Measurements from ENCODE around the gene RSRP1. TPM values are rescaled to one million over a fixed set of nuclear protein-coding genes. Genes with fewer than 3 reads are reported as not detected.

Gene RSRP1
- polyA plus RNA-seq, 1 donor (not counting 4 experiments of a cell fraction or from before 2014, with no cell fraction given): 71.2 TPM

DNA sequence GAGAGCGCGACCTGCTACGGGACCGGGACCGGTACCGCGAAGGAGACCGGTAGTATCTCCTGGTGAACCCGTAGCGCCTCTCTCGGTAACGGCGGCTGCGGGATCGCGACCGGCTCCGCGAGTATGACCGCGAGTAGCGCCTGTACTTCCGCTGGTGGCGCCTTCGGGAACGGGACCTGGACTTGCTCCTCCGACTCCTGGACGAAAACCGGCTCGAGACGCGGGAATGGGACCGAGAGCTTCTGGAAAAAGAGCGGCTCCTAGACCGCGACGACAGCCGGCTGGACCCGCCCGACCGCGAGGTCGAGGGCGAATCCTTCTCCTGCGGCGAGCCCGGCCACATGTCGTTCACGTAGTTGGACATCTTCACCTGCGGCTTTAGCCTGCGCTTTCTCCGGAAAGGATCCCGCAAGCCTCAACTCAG is 642 bp downstream of the RSRP1 start:
- H3K27ac ChIP-seq (ENCODE audit: control insufficient read depth, insufficient read depth, low read length): peak overlapping the region; percentile 93
- H3K4me3 ChIP-seq (ENCODE audit: control insufficient read depth in 2 of 3, extremely low read depth in 1 of 3, insufficient read depth in 2 of 3, low read depth in 1 of 3, low read length in 3 of 3): peak overlapping the region; percentile 77 to 100 (median 97)
- dilution Hi-C loops (cut with MboI; ENCODE audit: extremely low pct_ligation_motif_present, low sequenced_read_pairs): no loop called here
- H3K27me3 ChIP-seq (ENCODE audit: control insufficient read depth, extremely low read depth, insufficient read depth, low read length): no peaks in the 10 kb centered on the region
- peaks cover 32% of the 10 kb centered on the region for H3K79me2 ChIP-seq (ENCODE audit: control insufficient read depth, insufficient read depth, low read length)
- H3K4me2 ChIP-seq (ENCODE audit: control insufficient read depth, extremely low read depth, insufficient read depth, low read depth, low read length): peak overlapping the region; percentile 95
- no peak for DNase-seq (ENCODE audit: low read depth, low spot score)
- H3K4me1 ChIP-seq (ENCODE audit: control insufficient read depth, extremely low read depth, insufficient read depth, low read length): peaks cover 14% of the 10 kb centered on the region
- H2AFZ ChIP-seq (ENCODE audit: control insufficient read depth, low read length): no peak overlapping the region
- H3K9me3 ChIP-seq (ENCODE audit: control insufficient read depth, low read depth, low read length): no peaks in the 10 kb centered on the region
- H3K36me3 ChIP-seq (ENCODE audit: control insufficient read depth in 2 of 2, extremely low read depth in 1 of 2, insufficient read depth in 2 of 2, low read length in 2 of 2): peaks cover 15 to 32% of the 10 kb centered on the region in 2 experiments
- H3K9ac ChIP-seq (ENCODE audit: control insufficient read depth, extremely low read depth, insufficient read depth, low read length): peak overlapping the region; percentile 97
- FAIRE-seq: no peak
- TF ChIP-seq EZH2 (IDR thresholded peaks at IDR 0.05; ENCODE audit: low read length): no peak
- TF ChIP-seq, protein P1, sequence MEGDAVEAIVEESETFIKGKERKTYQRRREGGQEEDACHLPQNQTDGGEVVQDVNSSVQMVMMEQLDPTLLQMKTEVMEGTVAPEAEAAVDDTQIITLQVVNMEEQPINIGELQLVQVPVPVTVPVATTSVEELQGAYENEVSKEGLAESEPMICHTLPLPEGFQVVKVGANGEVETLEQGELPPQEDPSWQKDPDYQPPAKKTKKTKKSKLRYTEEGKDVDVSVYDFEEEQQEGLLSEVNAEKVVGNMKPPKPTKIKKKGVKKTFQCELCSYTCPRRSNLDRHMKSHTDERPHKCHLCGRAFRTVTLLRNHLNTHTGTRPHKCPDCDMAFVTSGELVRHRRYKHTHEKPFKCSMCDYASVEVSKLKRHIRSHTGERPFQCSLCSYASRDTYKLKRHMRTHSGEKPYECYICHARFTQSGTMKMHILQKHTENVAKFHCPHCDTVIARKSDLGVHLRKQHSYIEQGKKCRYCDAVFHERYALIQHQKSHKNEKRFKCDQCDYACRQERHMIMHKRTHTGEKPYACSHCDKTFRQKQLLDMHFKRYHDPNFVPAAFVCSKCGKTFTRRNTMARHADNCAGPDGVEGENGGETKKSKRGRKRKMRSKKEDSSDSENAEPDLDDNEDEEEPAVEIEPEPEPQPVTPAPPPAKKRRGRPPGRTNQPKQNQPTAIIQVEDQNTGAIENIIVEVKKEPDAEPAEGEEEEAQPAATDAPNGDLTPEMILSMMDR (optimal IDR thresholded peaks at IDR 0.05 in 1 of 3, IDR thresholded peaks at IDR 0.05 in 1 of 3, conservative IDR thresholded peaks at IDR 0.05 in 1 of 3; ENCODE audit: extremely low read depth in 1 of 3, insufficient read depth in 2 of 3, low read length in 3 of 3): peak in 1 of 3 experiments; percentile 6
- no peaks in the 10 kb centered on the region for H3K9me1 ChIP-seq (ENCODE audit: control insufficient read depth, extremely low read depth, insufficient read depth, low read length)
- peaks cover 12% of the 10 kb centered on the region for H4K20me1 ChIP-seq (ENCODE audit: control insufficient read depth, extremely low read depth, insufficient read depth, low read length)

DNA sequence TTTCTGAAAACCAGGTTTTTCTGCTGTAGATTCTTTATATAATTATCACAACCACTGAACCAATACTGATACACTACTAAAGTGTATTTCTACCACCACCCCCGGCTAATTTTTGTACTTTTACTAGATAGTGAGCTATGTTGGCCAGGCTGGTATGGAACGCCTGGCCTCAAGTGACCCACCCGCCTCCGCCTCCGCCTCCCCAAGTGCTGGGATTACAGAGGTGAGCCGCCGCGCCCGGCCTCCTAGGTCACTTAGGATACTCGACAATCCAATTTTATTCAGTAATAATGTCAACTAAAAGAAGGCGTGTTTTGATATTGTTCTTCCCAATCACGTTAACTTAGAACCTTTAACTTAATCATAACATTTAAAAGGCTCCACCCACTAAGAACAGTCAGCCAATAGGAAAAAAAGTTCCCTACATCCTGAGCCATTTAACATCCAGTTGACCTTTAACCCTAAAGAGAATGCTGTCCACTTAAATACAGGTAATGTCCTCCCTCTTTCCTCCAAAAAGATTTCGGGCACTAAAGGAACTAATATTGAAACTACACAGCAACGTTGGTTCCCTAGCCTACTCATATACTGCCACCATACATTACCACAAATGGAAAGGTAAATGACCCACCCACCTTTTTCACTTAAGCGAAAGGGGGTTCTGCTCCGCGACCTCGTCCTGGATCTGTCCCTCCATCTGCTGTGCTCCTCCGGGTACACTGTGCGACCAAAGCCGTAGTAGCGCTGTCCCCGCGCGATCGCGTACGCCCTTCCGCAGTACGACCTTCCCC is 1.2 kb downstream of the RSRP1 start:
- peaks cover 12% of the 10 kb centered on the region for H4K20me1 ChIP-seq (ENCODE audit: control insufficient read depth, extremely low read depth, insufficient read depth, low read length)
- H3K79me2 ChIP-seq (ENCODE audit: control insufficient read depth, insufficient read depth, low read length): peaks cover 32% of the 10 kb centered on the region
- no peak for TF ChIP-seq EZH2 (IDR thresholded peaks at IDR 0.05; ENCODE audit: low read length)
- TF ChIP-seq, protein P1 (optimal IDR thresholded peaks at IDR 0.05 in 1 of 3, IDR thresholded peaks at IDR 0.05 in 1 of 3, conservative IDR thresholded peaks at IDR 0.05 in 1 of 3; ENCODE audit: extremely low read depth in 1 of 3, insufficient read depth in 2 of 3, low read length in 3 of 3): no peak
- H3K4me2 ChIP-seq (ENCODE audit: control insufficient read depth, extremely low read depth, insufficient read depth, low read depth, low read length): peak overlapping the region; percentile 95
- no peaks in the 10 kb centered on the region for H3K9me1 ChIP-seq (ENCODE audit: control insufficient read depth, extremely low read depth, insufficient read depth, low read length)
- dilution Hi-C loops (cut with MboI; ENCODE audit: extremely low pct_ligation_motif_present, low sequenced_read_pairs): no loop called here
- no peaks in the 10 kb centered on the region for H3K27me3 ChIP-seq (ENCODE audit: control insufficient read depth, extremely low read depth, insufficient read depth, low read length)
- H3K36me3 ChIP-seq (ENCODE audit: control insufficient read depth in 2 of 2, extremely low read depth in 1 of 2, insufficient read depth in 2 of 2, low read length in 2 of 2): peaks cover 15 to 32% of the 10 kb centered on the region in 2 experiments
- no peak for DNase-seq (ENCODE audit: low read depth, low spot score)
- H3K9ac ChIP-seq (ENCODE audit: control insufficient read depth, extremely low read depth, insufficient read depth, low read length): peak overlapping the region; percentile 97
- H3K9me3 ChIP-seq (ENCODE audit: control insufficient read depth, low read depth, low read length): no peaks in the 10 kb centered on the region
- no peak for FAIRE-seq
- peak overlapping the region; percentile 93 for H3K27ac ChIP-seq (ENCODE audit: control insufficient read depth, insufficient read depth, low read length)
- peaks cover 15% of the 10 kb centered on the region for H3K4me1 ChIP-seq (ENCODE audit: control insufficient read depth, extremely low read depth, insufficient read depth, low read length)
- H3K4me3 ChIP-seq (ENCODE audit: control insufficient read depth in 2 of 3, extremely low read depth in 1 of 3, insufficient read depth in 2 of 3, low read depth in 1 of 3, low read length in 3 of 3): peak overlapping the region; percentile 77 to 100 (median 97)
- H2AFZ ChIP-seq (ENCODE audit: control insufficient read depth, low read length): no peak overlapping the region
